GM12878 (cell line): Measurements from ENCODE around the gene SCARB2.

Experiments
- CHD1 ChIP-seq: IDR thresholded peaks from 2 replicates; pipeline ENCODE4 v1.6.1; 2012; ENCODE audit warnings: low read depth, low read length, improper control_type of control experiment
- CREB1 ChIP-seq: IDR thresholded peaks from 2 replicates; pipeline ENCODE4 v1.6.1; 2012; ENCODE audit warnings: low read depth, mild to moderate bottlenecking, inconsistent platforms
- EZH2 ChIP-seq: IDR thresholded peaks from 2 replicates; pipeline ENCODE4 v1.6.1; 2012; ENCODE audit warnings: low read depth, mild to moderate bottlenecking, control low read depth, inconsistent platforms, low read length, borderline replicate concordance; ENCODE audit not compliant: control insufficient read depth
- POLR2A ChIP-seq: IDR thresholded peaks from 2 replicates; pipeline ENCODE4 v1.6.1; 2011; ENCODE audit warnings: low read depth, mild to moderate bottlenecking, low read length
- POLR2AphosphoS5 ChIP-seq: IDR thresholded peaks from 2 replicates; pipeline ENCODE4 v1.6.1; 2011; ENCODE audit warnings: mild to moderate bottlenecking, low read length, inconsistent platforms
- SIX5 ChIP-seq: IDR thresholded peaks from 2 replicates; pipeline ENCODE4 v1.6.1; 2011; ENCODE audit warnings: mild to moderate bottlenecking, low read depth, low read length, moderate library complexity; ENCODE audit not compliant: severe bottlenecking
- SRF ChIP-seq, 2 experiments: IDR thresholded peaks; 2 replicates each; pipeline ENCODE4 v1.6.1; 2011; ENCODE audit warnings: low read depth in 2 of 2, low read length in 2 of 2, mild to moderate bottlenecking in 1 of 2, moderate library complexity in 1 of 2
- TARDBP ChIP-seq: IDR thresholded peaks from 2 replicates; pipeline ENCODE4 v1.6.1; 2016; ENCODE audit warnings: borderline replicate concordance
- TF ChIP-seq, protein P1 (sequence below): IDR thresholded peaks from 2 replicates; pipeline ENCODE4 v1.6.1; 2012; ENCODE audit warnings: low read depth, low read length, improper control_type of control experiment
- TF ChIP-seq, protein P2 (sequence below), 3 experiments: IDR thresholded peaks in 2 of 3; conservative IDR thresholded peaks in 1 of 3; 2 replicates each; pipeline ENCODE4 v1.5.1; 2011; ENCODE audit warnings: low read depth in 3 of 3, low read length in 3 of 3, mild to moderate bottlenecking in 3 of 3, control low read depth in 2 of 3, moderate library complexity in 2 of 3, inconsistent platforms in 1 of 3, mixed read lengths in 1 of 3; ENCODE audit not compliant: control insufficient read depth in 2 of 3, insufficient read depth in 1 of 3; ENCODE audit errors: extremely low read depth in 1 of 3

DNA sequence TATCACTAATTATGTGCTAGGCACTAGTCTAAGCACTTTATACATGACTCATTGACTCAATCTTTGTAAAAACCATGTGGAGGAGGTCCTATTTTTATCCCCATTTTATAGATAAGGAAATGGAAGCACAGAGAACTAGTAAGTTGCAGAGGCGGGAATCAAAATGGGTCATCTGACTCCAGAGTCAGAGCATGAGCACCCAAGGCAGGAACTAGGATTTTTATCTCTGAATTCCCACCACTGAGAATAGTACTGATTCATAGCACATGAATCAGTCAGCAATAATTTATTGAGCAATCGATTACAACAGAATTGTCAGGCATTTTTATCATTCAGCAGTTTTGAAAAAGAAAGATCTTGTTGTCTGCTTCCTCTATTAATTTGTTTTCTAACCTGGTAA lies 19.3 kb downstream of the SCARB2 start:
- TF ChIP-seq, protein P1, sequence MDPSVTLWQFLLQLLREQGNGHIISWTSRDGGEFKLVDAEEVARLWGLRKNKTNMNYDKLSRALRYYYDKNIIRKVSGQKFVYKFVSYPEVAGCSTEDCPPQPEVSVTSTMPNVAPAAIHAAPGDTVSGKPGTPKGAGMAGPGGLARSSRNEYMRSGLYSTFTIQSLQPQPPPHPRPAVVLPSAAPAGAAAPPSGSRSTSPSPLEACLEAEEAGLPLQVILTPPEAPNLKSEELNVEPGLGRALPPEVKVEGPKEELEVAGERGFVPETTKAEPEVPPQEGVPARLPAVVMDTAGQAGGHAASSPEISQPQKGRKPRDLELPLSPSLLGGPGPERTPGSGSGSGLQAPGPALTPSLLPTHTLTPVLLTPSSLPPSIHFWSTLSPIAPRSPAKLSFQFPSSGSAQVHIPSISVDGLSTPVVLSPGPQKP: no peak
- TF ChIP-seq SIX5 (no peak), SRF (IDR thresholded peaks at IDR 0.05; ENCODE audit: low read depth in 2 of 2, low read length in 2 of 2) (no peak), CHD1 (no peak), CREB1 (no peak), POLR2AphosphoS5 (no peak), POLR2A (no peak), TARDBP (no peak), EZH2 (no peak)
- TF ChIP-seq, protein P2, sequence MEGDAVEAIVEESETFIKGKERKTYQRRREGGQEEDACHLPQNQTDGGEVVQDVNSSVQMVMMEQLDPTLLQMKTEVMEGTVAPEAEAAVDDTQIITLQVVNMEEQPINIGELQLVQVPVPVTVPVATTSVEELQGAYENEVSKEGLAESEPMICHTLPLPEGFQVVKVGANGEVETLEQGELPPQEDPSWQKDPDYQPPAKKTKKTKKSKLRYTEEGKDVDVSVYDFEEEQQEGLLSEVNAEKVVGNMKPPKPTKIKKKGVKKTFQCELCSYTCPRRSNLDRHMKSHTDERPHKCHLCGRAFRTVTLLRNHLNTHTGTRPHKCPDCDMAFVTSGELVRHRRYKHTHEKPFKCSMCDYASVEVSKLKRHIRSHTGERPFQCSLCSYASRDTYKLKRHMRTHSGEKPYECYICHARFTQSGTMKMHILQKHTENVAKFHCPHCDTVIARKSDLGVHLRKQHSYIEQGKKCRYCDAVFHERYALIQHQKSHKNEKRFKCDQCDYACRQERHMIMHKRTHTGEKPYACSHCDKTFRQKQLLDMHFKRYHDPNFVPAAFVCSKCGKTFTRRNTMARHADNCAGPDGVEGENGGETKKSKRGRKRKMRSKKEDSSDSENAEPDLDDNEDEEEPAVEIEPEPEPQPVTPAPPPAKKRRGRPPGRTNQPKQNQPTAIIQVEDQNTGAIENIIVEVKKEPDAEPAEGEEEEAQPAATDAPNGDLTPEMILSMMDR (IDR thresholded peaks at IDR 0.05 in 2 of 3, conservative IDR thresholded peaks at IDR 0.05 in 1 of 3; ENCODE audit: control insufficient read depth in 2 of 3, extremely low read depth in 1 of 3, insufficient read depth in 1 of 3, low read depth in 3 of 3, low read length in 3 of 3): no peak
